GM10248 (cell line): ENCODE data around the gene PARP3.
A peak's percentile ranks its signal among the peaks of the same experiment; 100 is the strongest.

Source experiments
- CTCF ChIA-PET: fragments of 300-600 bp; sonication (Branson Sonifier 250); formaldehyde crosslinking; extraction: SDS; loops from one replicate; lab custom pipeline; 2021; ENCODE audit warnings: antibody characterized with exemption; lab: Yijun Ruan, JAX
- POLR2A ChIA-PET: fragments of 350-650 bp; sonication (Branson Sonifier 250); formaldehyde crosslinking; extraction: SDS; loops from one replicate; lab custom pipeline; 2020; ENCODE audit warnings: antibody characterized with exemption; lab: Yijun Ruan, JAX
- DNase-seq: peaks from one replicate; pipeline ENCODE4 v3.0.0; 2012; ENCODE audit errors: extremely low spot score
- TF ChIP-seq, protein P1 (sequence below): IDR thresholded peaks from 2 replicates; pipeline ENCODE4 v1.5.1; 2012; ENCODE audit warnings: mild to moderate bottlenecking, low read depth; ENCODE audit errors: extremely low read depth, missing control alignments, control extremely low read depth

Gene PARP3

DNA sequence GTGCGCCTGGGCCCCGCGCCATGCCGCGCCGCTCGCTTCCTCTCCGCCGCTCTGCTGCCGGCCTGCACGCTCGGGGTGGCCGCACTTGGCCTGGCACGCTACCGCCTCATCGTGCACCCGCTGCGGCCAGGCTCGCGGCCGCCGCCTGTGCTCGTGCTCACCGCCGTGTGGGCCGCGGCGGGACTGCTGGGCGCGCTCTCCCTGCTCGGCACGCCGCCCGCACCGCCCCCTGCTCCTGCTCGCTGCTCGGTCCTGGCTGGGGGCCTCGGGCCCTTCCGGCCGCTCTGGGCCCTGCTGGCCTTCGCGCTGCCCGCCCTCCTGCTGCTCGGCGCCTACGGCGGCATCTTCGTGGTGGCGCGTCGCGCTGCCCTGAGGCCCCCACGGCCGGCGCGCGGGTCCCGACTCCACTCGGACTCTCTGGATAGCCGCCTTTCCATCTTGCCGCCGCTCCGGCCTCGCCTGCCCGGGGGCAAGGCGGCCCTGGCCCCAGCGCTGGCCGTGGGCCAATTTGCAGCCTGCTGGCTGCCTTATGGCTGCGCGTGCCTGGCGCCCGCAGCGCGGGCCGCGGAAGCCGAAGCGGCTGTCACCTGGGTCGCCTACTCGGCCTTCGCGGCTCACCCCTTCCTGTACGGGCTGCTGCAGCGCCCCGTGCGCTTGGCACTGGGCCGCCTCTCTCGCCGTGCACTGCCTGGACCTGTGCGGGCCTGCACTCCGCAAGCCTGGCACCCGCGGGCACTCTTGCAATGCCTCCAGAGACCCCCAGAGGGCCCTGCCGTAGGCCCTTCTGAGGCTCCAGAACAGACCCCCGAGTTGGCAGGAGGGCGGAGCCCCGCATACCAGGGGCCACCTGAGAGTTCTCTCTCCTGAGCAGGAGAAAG lies 14.0 kb downstream of the PARP3 start:
- no peak for DNase-seq
- CTCF ChIA-PET = interaction anchor here (1.0 to 4.3 kb wide), 2 partner anchors 15 to 17 kb away, joined by 3 to 21 read pairs; partner anchors contain the start of genes ABHD14B and RRP9
- POLR2A ChIA-PET = no interaction called here
- TF ChIP-seq, protein P1, sequence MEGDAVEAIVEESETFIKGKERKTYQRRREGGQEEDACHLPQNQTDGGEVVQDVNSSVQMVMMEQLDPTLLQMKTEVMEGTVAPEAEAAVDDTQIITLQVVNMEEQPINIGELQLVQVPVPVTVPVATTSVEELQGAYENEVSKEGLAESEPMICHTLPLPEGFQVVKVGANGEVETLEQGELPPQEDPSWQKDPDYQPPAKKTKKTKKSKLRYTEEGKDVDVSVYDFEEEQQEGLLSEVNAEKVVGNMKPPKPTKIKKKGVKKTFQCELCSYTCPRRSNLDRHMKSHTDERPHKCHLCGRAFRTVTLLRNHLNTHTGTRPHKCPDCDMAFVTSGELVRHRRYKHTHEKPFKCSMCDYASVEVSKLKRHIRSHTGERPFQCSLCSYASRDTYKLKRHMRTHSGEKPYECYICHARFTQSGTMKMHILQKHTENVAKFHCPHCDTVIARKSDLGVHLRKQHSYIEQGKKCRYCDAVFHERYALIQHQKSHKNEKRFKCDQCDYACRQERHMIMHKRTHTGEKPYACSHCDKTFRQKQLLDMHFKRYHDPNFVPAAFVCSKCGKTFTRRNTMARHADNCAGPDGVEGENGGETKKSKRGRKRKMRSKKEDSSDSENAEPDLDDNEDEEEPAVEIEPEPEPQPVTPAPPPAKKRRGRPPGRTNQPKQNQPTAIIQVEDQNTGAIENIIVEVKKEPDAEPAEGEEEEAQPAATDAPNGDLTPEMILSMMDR = peak; percentile 17

DNA sequence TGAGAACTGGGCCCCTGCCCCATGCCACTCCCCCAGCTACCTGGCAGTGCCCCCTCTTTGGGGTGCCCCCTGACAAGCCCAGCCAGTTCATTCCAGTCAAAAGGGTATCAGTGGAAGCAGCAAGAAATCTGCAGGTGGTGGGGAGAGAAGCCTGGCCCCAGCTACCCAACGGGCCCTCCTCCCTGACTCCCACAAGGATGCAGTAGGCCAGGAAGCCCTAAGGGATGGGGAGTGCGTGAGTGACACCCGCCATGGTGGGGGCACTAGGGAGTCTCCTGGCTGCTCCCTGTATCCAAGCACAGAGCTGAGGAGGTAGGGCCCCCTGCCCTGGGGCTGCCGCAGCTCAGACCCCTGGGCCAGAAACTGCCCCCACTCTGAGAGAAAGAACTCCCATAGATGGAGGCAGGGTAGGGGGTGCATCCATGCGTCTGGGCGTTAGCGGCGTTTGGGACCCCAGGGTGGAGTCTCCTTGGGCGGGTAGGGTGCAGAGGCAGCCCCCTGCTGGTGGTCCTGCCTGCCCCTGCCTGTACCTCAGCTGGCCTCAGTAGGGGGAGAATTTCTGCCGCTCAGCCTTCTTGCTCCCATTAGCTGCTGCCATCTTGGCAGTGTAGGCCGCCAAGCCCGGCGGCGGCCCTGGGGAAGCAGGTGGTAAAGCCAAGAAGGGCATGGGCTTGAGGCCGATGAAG lies 15.5 kb downstream of the PARP3 start:
- DNase-seq = no peak
- TF ChIP-seq, protein P1 = no peak
- ChIA-PET CTCF (interaction anchor here (0.7 to 1.7 kb wide), 4 partner anchors 16 to 25 kb away, joined by 3 to 5 read pairs (median 4); partner anchors contain the start of genes ABHD14A, ABHD14B, ACY1 and RRP9), POLR2A (no interaction called here)

DNA sequence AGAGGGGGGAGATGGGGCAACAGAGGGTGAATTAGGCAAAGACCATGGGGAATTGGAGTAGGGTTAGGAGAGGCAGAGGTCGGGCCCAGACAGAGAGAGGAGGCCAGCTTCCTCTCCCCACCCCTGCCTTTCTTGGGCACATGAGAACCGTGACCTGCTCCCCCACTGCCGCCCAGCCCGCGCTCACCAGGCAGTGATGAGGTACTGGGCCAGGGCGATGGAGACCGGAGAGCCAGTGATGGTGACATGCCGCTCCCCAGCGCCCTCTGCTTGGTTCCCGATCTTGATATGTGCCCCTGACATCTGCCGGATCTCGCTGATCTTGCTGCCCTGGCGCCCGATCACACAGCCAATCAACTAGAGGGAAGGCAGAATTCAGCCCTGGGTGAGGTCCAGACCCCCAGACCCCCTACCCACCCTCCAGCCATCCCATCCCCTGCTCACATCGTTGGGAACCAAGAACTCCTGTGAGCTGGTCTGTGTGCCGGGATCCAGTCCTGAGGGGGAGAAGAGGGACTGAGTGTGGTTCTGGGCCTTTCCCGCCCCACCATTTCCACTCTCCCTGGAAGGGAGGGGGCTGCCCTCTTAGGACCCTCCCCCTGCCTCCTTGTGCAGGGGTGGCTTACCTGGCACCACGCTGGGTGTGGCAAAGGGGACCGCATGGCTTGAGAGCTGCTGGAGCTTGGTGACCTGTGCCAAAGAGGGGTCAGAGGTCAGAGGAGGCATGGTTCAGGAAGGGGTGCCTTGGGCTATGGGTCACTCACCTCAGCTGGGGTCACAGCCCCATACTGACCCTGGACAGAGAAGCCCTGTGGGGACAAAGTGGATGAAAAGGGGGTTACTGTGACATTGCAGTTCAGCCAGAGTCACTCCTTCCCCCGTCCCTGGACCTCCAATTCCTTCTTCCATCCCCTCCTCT lies 16.7 kb downstream of the PARP3 start:
- TF ChIP-seq, protein P1 = no peak
- ChIA-PET POLR2A (no interaction called here), CTCF (interaction anchor here (1.2 to 1.7 kb wide), 3 partner anchors 15 to 17 kb away, joined by 4 to 5 read pairs (median 5); partner anchors contain the start of genes ABHD14A, ABHD14B and RRP9)
- DNase-seq = no peak

DNA sequence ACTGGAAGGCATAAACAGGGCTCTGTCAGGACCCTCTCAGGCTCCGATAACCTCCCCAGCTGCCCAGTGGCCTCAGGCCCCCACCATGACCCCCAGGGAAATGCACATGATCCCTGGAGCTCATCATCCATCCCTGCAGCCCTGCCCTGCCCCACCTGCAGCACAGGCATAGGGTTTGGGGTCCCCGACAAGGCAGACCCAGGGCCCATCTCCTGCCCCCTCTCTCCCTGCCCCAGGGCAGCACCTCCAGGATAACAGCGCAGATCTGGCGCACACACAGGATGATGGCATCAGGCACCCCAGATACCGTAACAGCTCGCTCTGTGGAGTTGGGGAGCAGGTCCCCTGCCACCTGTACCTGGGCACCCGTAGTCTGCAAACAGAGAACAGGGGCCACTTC lies 17.5 kb downstream of the PARP3 start:
- CTCF ChIA-PET = interaction anchor here (0.9 to 1.2 kb wide), 2 partner anchors 14 to 18 kb away, joined by 4 read pairs; partner anchors contain the start of genes ABHD14B and RRP9
- TF ChIP-seq, protein P1 = no peak
- no peak for DNase-seq
- POLR2A ChIA-PET = no interaction called here

DNA sequence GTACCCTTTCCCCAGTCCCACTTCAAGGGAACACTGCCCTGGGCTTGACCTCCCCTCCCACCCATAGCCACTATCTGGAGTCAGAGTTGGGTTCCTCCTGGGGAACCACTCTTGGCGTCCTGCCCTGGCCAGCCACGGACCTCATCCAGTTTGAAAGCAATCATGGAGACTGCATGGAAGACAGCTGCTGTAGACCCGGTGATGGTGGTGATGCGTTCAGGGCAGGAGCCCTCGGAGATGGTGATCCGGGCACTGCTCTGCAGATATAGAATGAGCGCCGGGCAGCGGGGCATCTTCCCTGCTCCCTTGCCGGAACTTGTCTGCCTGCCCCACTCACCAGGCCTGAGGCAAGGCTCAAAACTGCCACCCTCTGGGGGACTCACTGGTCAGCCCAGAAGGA lies 18.2 kb downstream of the PARP3 start:
- CTCF ChIA-PET = interaction anchor here (0.9 to 5.9 kb wide), 3 partner anchors 13 to 19 kb away, joined by 4 to 43 read pairs (median 4); partner anchors contain the start of genes ABHD14A, ABHD14B and RRP9
- TF ChIP-seq, protein P1 = no peak
- POLR2A ChIA-PET = no interaction called here
- no peak for DNase-seq
